Measurements from ENCODE around the gene WDR77. TPM values are rescaled to one million over a fixed set of nuclear protein-coding genes. Genes with fewer than 3 reads are reported as not detected.

Gene WDR77
- total RNA-seq, 1 experiment from 2014 or later, result 42.5 TPM

DNA sequence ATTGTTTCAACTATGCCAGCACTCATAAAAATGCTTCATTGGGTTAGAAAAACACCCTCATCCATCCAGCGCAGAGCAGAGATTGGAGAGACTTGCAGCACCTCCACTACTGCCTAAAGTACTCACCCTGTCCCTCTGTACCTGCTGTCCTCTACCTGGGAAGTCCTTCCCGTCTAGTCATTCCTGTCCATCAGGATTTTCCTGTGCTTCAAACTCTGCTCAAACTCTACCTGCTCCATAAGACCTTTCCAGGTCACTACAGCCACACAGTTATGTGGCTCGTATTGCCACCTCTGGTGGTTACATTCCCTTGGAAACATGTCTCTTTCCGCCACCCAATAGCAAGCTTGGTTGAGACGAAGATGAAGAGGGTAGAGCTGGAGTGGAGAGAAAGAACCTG, 28.7 kb downstream of the WDR77 start (continued):
- TF ChIP-seq ZNF274 (IDR thresholded peaks at IDR 0.05; ENCODE audit: low read depth, low read length), result no peak
- TF ChIP-seq SRF (IDR thresholded peaks at IDR 0.05; ENCODE audit: low read depth), result no peak
- no peak for TF ChIP-seq RAD21 (IDR thresholded peaks at IDR 0.05; ENCODE audit: low read depth)
- no peak for TF ChIP-seq ELF1 (IDR thresholded peaks at IDR 0.05; ENCODE audit: borderline replicate concordance, low read depth)
- TF ChIP-seq, protein P1, sequence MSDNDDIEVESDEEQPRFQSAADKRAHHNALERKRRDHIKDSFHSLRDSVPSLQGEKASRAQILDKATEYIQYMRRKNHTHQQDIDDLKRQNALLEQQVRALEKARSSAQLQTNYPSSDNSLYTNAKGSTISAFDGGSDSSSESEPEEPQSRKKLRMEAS (IDR thresholded peaks at IDR 0.05), result no peak
- no peak for TF ChIP-seq CBX3 (IDR thresholded peaks at IDR 0.05; ENCODE audit: low read depth)

DNA sequence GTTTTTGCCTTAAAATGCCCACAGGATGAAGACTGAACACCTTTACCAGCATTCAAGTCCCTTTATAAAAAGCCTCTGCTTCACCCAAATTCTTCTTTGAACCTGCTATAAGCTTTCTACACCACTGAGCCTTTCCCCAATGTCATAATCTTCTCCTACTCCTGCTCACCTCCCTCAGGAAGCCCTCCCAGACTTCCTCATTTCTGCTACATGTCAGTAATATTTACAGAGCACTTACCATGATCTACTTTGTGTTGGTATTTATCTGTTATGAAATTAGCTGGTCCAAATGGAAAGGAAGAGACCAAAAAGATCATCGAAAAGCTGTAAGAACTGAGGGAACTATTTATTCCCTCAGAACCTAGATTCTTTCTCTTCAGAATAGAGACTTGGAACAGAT, 30.0 kb downstream of the WDR77 start:
- Histone ChIP-seq H3K36me3 (ENCODE audit: control insufficient read depth in 1 of 2, insufficient read depth in 2 of 2, low read length in 2 of 2) (no peaks in the 10 kb centered on the region), H3K9me3 (ENCODE audit: control insufficient read depth in 1 of 2, insufficient read depth in 1 of 2, low read depth in 1 of 2, low read length in 2 of 2) (no peaks in the 10 kb centered on the region), H3K4me3 (replicated peaks in 1 of 2; ENCODE audit: low read depth in 1 of 2, low read length in 2 of 2) (no peak overlapping the region), H4K20me1 (ENCODE audit: insufficient read depth) (no peaks in the 10 kb centered on the region), H3K9me2 (ENCODE audit: insufficient read depth) (no peaks in the 10 kb centered on the region), H3K4me2 (ENCODE audit: low read length) (no peak overlapping the region), H3K79me2 (ENCODE audit: insufficient read depth, low read length) (no peaks in the 10 kb centered on the region), H3K27ac (ENCODE audit: low read depth, low read length) (no peak overlapping the region), H3K27me3 (ENCODE audit: insufficient read depth, low read length) (no peaks in the 10 kb centered on the region), H3K9ac (ENCODE audit: low read length) (no peak overlapping the region), H3K4me1 (ENCODE audit: control insufficient read depth in 1 of 2, insufficient read depth in 2 of 2, low read length in 2 of 2) (no peaks in the 10 kb centered on the region), H2AFZ (ENCODE audit: low read depth, low read length, poor library complexity, severe bottlenecking) (no peak overlapping the region)
- DNase-seq (ENCODE audit: low read depth, low spot score) (no peak), ATAC-seq (no peak)
- ChIA-PET POLR2A (no interaction called here), CTCF (no interaction called here), RAD21 (ENCODE audit: low non-redundant PET in 1 of 2, low total read pairs in 2 of 2, uncharacterized antibody in 2 of 2, unreplicated experiment in 2 of 2) (no interaction called here)
- no TSS peak for BruUV-seq (replicated peaks)
- TF ChIP-seq SP1 (IDR thresholded peaks at IDR 0.05; ENCODE audit: low read depth), result no peak
- TF ChIP-seq ZFX (IDR thresholded peaks at IDR 0.05), result no peak
- no peak for TF ChIP-seq YY1 (IDR thresholded peaks at IDR 0.05; ENCODE audit: extremely low read depth, insufficient replicate concordance, low read depth, low read length)
- TF ChIP-seq SRF (IDR thresholded peaks at IDR 0.05; ENCODE audit: low read depth), result no peak
- TF ChIP-seq, protein P2, sequence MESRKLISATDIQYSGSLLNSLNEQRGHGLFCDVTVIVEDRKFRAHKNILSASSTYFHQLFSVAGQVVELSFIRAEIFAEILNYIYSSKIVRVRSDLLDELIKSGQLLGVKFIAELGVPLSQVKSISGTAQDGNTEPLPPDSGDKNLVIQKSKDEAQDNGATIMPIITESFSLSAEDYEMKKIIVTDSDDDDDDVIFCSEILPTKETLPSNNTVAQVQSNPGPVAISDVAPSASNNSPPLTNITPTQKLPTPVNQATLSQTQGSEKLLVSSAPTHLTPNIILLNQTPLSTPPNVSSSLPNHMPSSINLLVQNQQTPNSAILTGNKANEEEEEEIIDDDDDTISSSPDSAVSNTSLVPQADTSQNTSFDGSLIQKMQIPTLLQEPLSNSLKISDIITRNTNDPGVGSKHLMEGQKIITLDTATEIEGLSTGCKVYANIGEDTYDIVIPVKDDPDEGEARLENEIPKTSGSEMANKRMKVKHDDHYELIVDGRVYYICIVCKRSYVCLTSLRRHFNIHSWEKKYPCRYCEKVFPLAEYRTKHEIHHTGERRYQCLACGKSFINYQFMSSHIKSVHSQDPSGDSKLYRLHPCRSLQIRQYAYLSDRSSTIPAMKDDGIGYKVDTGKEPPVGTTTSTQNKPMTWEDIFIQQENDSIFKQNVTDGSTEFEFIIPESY (IDR thresholded peaks at IDR 0.05; ENCODE audit: extremely low read depth, insufficient replicate concordance, low read length), result no peak
- TF ChIP-seq CEBPB (IDR thresholded peaks at IDR 0.05; ENCODE audit: low read depth), result no peak
- no peak for TF ChIP-seq FOSL1 (IDR thresholded peaks at IDR 0.05; ENCODE audit: low read depth)
- no peak for TF ChIP-seq JUND (IDR thresholded peaks at IDR 0.05)
- no peak for TF ChIP-seq SIN3A (IDR thresholded peaks at IDR 0.05; ENCODE audit: low read depth)
- TF ChIP-seq, protein P1 (IDR thresholded peaks at IDR 0.05), result no peak
- no peak for TF ChIP-seq EZH2phosphoT487 (IDR thresholded peaks at IDR 0.05; ENCODE audit: borderline replicate concordance)
- TF ChIP-seq, protein P3, sequence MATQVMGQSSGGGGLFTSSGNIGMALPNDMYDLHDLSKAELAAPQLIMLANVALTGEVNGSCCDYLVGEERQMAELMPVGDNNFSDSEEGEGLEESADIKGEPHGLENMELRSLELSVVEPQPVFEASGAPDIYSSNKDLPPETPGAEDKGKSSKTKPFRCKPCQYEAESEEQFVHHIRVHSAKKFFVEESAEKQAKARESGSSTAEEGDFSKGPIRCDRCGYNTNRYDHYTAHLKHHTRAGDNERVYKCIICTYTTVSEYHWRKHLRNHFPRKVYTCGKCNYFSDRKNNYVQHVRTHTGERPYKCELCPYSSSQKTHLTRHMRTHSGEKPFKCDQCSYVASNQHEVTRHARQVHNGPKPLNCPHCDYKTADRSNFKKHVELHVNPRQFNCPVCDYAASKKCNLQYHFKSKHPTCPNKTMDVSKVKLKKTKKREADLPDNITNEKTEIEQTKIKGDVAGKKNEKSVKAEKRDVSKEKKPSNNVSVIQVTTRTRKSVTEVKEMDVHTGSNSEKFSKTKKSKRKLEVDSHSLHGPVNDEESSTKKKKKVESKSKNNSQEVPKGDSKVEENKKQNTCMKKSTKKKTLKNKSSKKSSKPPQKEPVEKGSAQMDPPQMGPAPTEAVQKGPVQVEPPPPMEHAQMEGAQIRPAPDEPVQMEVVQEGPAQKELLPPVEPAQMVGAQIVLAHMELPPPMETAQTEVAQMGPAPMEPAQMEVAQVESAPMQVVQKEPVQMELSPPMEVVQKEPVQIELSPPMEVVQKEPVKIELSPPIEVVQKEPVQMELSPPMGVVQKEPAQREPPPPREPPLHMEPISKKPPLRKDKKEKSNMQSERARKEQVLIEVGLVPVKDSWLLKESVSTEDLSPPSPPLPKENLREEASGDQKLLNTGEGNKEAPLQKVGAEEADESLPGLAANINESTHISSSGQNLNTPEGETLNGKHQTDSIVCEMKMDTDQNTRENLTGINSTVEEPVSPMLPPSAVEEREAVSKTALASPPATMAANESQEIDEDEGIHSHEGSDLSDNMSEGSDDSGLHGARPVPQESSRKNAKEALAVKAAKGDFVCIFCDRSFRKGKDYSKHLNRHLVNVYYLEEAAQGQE (IDR thresholded peaks at IDR 0.05; ENCODE audit: low read depth), result no peak
- intact Hi-C loops (cut with micrococcal nuclease), result no loop called here
